Placental pericyte (primary cell): ENCODE data around the gene BCR. TPM values are rescaled to one million over a fixed set of nuclear protein-coding genes. Genes with fewer than 3 reads are reported as not detected.

ENCODE experiments used
- small RNA-seq: library from RNA; depleted of rRNA; stranded (forward); fragments of <200 nt; gene quantifications from one replicate; pipeline ENCODE3, GENCODE V24; 2012; ENCODE audit warnings: low replicate concordance
- total RNA-seq: library from RNA; depleted of rRNA; stranded (reverse); fragments of >200 nt; gene quantifications from 2 replicates; pipeline ENCODE4 v1.2.3, GENCODE V29; 2012

The BCR gene
- total RNA-seq = 55.8 and 77.5 TPM in 2 replicates

GRCh38 chr22:23180301-23180892 is at the start of gene BCR:
BCR (plus strand) TSS chr22:23180509; CDS start chr22:23180961, 452 bp downstream.

GRCh38 chr22:23144932-23145877 is 35.1 kb upstream of the BCR start, which contains the start of gene RAB36:
RAB36 (plus strand) TSS chr22:23145477; CDS start chr22:23146617, 1,140 bp downstream.

Small RNA genes lying within 50 kb of the gene (small RNA-seq; reads per million reads assigned to genes)
- gene BCRP8 (not detected), gene RF00017 (not detected), gene RF00066 (not detected), gene RN7SL263P (not detected)

Other genes starting within 250 kb of the BCR start
- 0.43 and 0.44 TPM in 2 replicates for gene GNAZ, start 110.0 kb upstream of the BCR start, total RNA-seq
- not detected in 2 replicates for gene RSPH14, start 38.5 kb upstream of the BCR start, total RNA-seq
- gene RAB36, start 35.0 kb upstream of the BCR start, total RNA-seq = 4.6 and 7.4 TPM in 2 replicates